GM13977 (cell line): ENCODE results near the gene RNF5.

Source experiments
- DNase-seq: peaks from one replicate; pipeline ENCODE4 v3.0.0; 2012; ENCODE audit warnings: low spot score
- CTCF ChIP-seq: IDR thresholded peaks from 2 replicates; pipeline ENCODE4 v1.5.1; 2012; ENCODE audit warnings: mild to moderate bottlenecking, control low read depth; ENCODE audit not compliant: insufficient read depth; ENCODE audit errors: extremely low read depth, missing control alignments
- in situ Hi-C: fragments of 300-500 bp; cut with MboI; formaldehyde crosslinking; loops from one replicate; pipeline ENCODE4 v1.12.0; 2022; ENCODE audit warnings: low sequenced_read_pairs, low pct_unique_long_range_greater_than_20kb, mixed read lengths, inconsistent platforms; ENCODE audit not compliant: unreplicated experiment

The RNF5 gene

GRCh38 chr6:32170294-32170693 lies 7.9 kb upstream of the RNF5 start:
- DNase-seq = no peak
- in situ Hi-C loops = no loop called here
- no peak for TF ChIP-seq CTCF

DNA sequence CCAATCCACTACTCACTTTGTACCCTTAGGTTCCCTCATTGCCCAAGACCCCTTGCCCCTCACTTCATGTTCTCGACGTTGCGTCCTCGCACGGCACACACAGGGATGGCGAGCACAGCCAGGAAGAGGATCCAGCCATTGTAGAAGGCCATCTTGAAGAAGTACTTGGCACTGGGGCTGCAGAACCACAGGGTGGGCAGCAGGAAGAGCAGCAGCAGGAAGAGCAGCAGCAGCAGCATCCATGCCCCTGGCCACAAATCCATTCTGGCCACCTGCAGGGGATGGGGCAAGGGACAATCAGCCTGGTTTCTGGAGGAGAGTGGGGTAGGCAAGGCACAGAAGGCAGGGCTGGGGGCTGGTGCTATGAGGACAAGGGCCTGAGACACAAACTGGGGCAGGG lies 7.0 kb upstream of the RNF5 start:
- no peak for DNase-seq
- in situ Hi-C loops = no loop called here
- TF ChIP-seq CTCF = no peak

DNA sequence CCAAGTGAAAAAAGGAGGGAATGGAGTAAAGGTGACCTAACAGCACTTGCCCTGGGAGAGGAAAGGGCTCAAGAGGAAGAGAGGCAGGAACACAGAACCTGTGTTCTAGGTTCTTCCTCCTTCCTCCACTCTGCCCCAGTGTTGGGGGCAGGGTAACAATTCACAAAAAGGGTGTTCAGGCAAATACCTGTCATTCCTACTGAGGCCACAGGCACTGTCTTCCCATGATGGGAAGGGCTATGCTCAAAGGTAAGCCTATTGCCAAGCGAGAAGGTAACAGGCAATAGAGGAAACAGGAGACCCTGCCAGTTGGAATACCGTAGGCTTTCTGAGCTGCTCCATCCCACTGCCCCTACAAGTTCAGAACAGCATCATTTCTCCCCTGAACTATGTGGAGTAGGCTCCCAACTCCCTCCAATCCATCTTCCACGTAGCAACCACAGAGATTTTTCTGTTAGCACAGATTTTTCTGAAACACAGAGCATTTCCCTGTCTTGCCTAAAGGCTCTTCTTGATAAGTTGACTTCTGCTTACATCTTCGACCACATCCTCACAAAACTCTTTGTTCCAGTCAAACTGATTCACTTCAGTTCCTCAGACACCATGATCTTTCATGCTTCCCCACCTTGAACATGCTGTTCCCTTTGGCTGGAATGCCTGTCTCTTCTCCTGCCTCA lies 5.0 kb upstream of the RNF5 start:
- in situ Hi-C loops = no loop called here
- no peak for TF ChIP-seq CTCF
- no peak for DNase-seq

DNA sequence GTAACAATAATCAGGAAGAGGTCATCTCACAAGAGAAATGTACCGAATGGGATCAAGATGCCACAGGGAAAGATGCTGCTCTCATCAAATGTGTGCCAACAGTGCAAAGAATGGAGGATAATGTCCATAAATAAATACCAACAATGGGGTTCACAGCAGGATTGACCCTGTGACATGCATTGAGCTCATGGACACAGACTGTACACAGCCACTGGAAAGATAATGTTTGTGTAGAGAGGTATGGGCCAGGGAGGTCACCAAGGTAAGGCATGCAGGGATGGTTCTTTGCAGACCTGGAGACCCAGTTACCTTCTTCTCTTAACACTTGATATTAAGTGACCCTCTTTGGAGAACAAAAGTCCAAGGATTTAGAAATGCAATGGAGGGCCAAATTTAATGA lies 3.8 kb upstream of the RNF5 start:
- in situ Hi-C loops = no loop called here
- DNase-seq = no peak
- no peak for TF ChIP-seq CTCF

- TF ChIP-seq CTCF = no peak
- in situ Hi-C loops = no loop called here
- no peak for DNase-seq
Measured at GRCh38 chr6:32175322-32175710, 2.9 kb upstream of the RNF5 start.

DNA sequence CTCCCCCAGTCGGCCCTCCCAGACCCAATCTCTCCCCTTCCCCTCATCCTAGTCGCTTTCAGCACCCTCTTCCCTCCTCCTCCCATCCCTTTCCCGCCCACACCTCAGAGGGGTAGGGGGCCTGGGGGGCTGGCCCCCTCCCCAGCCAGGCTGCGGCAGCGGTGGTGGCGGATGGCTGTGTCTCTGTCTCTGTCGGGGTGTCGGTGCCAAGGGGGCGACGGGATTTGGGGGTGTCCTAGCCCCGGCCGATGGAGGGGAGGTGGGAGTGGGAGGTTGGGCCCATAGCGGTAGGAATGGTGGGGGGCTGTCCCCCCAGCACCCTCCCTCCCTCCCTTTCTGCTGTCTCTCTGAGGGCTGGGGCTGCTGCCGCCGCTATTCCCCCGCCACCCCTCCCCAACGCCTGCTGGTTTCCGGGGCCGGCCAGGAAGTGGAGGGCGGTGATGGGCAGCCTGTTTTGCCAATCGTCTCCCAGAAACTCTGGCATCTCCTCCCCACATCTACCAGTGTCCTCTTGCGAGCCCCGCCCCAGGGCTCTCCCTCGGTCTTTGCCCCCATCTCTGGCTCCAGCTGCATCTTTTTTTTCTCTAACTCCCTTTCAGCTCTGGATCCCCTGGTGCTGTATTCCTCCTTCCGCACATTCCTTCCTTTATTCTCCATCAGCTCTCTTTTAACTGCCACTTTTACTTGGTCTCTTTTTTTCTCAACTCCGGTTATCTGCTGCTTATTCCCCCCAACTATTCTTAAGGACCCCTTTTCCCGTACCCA lies 2.3 kb upstream of the RNF5 start, which contains the start of gene AGPAT1:
Gene AGPAT1 (minus strand): TSS at position 374 of the 765 bp plus-strand sequence. CDS start 4,588 bp downstream, outside the sequence.
- TF ChIP-seq CTCF = no peak
- in situ Hi-C loops = no loop called here
- peak; percentile 98 for DNase-seq
